GM19328 (cell line): ENCODE results near the gene KCNA2.

ENCODE experiments used
- ATAC-seq: cut with Tn5 transposase; IDR thresholded peaks from one replicate; pipeline ENCODE4 v1.9.1; 2021; ENCODE audit warnings: mild to moderate bottlenecking, moderate library complexity; ENCODE audit not compliant: unreplicated experiment

KCNA2 gene

GRCh38 chr1:110573314-110573713 lies 32.8 kb downstream of the KCNA2 start:
- no peak for ATAC-seq

GRCh38 chr1:110572751-110573150 lies 33.4 kb downstream of the KCNA2 start:
- no peak for ATAC-seq

GRCh38 chr1:110570901-110571300 lies 35.3 kb downstream of the KCNA2 start:
- no peak for ATAC-seq

GRCh38 chr1:110570307-110570706 lies 35.9 kb downstream of the KCNA2 start:
- no peak for ATAC-seq

GRCh38 chr1:110566836-110567235 lies 39.3 kb downstream of the KCNA2 start:
- ATAC-seq: no peak

- ATAC-seq: no peak
These were observed 40.6 kb downstream of the KCNA2 start for GRCh38 chr1:110565565-110565964.

- no peak for ATAC-seq
These were observed 43.1 kb downstream of the KCNA2 start for GRCh38 chr1:110563089-110563488.

- no peak for ATAC-seq
These were observed 44.6 kb downstream of the KCNA2 start for GRCh38 chr1:110561596-110561995.

GRCh38 chr1:110559157-110559556 lies 47.0 kb downstream of the KCNA2 start:
- no peak for ATAC-seq

GRCh38 chr1:110557481-110557880 lies 48.7 kb downstream of the KCNA2 start:
- no peak for ATAC-seq

GRCh38 chr1:110556471-110556807 lies 49.7 kb downstream of the KCNA2 start:
- no peak for ATAC-seq

GRCh38 chr1:110555807-110556470 lies 50.2 kb downstream of the KCNA2 start:
- no peak for ATAC-seq

- no peak for ATAC-seq
These were observed 51.0 kb downstream of the KCNA2 start for GRCh38 chr1:110554871-110555801.

- ATAC-seq: no peak
These were observed 54.8 kb downstream of the KCNA2 start for GRCh38 chr1:110551278-110551809.

- ATAC-seq: no peak
These were observed 56.3 kb downstream of the KCNA2 start for GRCh38 chr1:110549831-110550230.

GRCh38 chr1:110548381-110548780 lies 57.8 kb downstream of the KCNA2 start:
- no peak for ATAC-seq

- ATAC-seq: no peak
These were observed 59.1 kb downstream of the KCNA2 start for GRCh38 chr1:110547017-110547416.

- no peak for ATAC-seq
These were observed 60.7 kb downstream of the KCNA2 start for GRCh38 chr1:110545492-110545891.

- no peak for ATAC-seq
These were observed 61.4 kb downstream of the KCNA2 start for GRCh38 chr1:110544753-110545152.
